Vagina (tissue), 2 donors: ENCODE results near the gene CCR6.

Source experiments
- POLR2AphosphoS5 ChIP-seq, 2 donors: sonication (generic); formaldehyde crosslinking; IDR thresholded peaks; one replicate each; pipeline ENCODE4 v1.9.0; 2017; ENCODE audit warnings: antibody characterized with exemption in 2 of 2, mild to moderate bottlenecking in 2 of 2, low read depth in 1 of 2; ENCODE audit not compliant: insufficient read depth in 1 of 2
- TF ChIP-seq, protein P1 (sequence below), 3 experiments: fragments of 450-650 bp in 2 of 3; fragments of 200-600 bp in 1 of 3; sonication (generic) in 1 of 3; IDR thresholded peaks; one replicate each; pipeline ENCODE4 v1.5.1; 2017 to 2019; ENCODE audit warnings: antibody characterized with exemption in 3 of 3, mild to moderate bottlenecking in 2 of 3, moderate library complexity in 2 of 3

DNA sequence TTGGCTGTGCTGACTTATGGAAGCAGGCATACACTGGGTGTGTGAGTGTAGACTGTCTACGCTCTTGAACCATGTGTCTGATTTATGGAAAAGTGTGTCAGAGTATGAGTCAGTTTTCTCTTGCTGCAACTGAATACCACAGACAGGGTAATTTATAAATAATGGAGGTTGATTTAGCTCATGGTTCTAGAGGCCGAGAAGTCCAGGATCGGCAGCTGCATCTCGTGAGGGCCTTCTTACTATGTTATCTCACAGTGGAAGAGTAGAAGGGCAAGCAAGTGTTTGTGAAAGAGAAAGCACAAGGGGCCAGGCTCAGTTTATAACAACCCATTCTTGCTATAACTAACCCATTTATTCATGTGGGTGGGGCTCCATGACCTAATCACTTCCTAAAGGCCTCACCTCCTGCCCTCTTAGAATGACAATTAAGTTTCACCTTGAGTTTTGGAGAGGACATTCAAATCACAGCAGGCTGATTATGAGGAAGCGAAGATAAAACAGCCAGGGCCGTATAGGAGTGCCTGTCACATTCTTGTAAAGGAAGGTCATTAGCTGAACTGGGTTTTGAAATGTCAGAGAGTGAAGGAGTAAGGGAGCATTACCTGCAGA is 28.1 kb downstream of the CCR6 start:
- TF ChIP-seq, protein P1, sequence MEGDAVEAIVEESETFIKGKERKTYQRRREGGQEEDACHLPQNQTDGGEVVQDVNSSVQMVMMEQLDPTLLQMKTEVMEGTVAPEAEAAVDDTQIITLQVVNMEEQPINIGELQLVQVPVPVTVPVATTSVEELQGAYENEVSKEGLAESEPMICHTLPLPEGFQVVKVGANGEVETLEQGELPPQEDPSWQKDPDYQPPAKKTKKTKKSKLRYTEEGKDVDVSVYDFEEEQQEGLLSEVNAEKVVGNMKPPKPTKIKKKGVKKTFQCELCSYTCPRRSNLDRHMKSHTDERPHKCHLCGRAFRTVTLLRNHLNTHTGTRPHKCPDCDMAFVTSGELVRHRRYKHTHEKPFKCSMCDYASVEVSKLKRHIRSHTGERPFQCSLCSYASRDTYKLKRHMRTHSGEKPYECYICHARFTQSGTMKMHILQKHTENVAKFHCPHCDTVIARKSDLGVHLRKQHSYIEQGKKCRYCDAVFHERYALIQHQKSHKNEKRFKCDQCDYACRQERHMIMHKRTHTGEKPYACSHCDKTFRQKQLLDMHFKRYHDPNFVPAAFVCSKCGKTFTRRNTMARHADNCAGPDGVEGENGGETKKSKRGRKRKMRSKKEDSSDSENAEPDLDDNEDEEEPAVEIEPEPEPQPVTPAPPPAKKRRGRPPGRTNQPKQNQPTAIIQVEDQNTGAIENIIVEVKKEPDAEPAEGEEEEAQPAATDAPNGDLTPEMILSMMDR (IDR thresholded peaks at IDR 0.05), result no peak
- TF ChIP-seq POLR2AphosphoS5 (IDR thresholded peaks at IDR 0.05; ENCODE audit: insufficient read depth in 1 of 2, low read depth in 1 of 2), result no peak
